GM21825 (cell line): ENCODE data around the gene TMIE.
"Not testable (repeated sequence)": the region's sequence is repeated elsewhere in the genome, so short reads cannot be mapped to it uniquely, and the experiment has no call there.

Experiments
- ATAC-seq: cut with Tn5 transposase; IDR thresholded peaks from one replicate; pipeline ENCODE4 v1.9.1; 2021; ENCODE audit warnings: mild to moderate bottlenecking, moderate library complexity; ENCODE audit not compliant: unreplicated experiment

TMIE gene

DNA sequence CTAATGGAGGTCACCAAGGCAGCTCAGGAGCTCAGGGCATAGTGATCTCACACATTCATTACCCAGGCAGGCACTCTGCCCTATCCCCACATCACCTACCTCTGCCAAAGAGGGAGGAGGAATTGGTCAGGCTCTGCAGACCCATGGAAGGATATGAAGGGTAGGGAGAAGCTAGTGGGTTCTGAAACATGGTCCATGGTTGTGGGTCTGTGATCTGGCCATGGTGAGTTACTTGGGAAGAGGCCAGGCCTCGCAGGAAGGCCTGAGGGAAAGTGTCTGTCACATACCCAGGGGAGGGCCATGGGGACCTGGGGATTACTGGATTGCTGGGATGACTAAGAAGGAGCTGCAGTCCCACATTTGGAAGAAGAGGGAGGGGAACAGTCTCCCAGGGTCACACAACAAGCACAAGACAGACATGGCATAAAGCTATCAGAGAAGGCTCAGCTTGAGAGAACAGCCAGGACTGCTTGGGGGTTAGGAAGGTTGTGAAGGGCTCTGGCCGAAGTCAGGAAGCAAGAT lies 17.9 kb downstream of the TMIE start:
- ATAC-seq, result no peak

DNA sequence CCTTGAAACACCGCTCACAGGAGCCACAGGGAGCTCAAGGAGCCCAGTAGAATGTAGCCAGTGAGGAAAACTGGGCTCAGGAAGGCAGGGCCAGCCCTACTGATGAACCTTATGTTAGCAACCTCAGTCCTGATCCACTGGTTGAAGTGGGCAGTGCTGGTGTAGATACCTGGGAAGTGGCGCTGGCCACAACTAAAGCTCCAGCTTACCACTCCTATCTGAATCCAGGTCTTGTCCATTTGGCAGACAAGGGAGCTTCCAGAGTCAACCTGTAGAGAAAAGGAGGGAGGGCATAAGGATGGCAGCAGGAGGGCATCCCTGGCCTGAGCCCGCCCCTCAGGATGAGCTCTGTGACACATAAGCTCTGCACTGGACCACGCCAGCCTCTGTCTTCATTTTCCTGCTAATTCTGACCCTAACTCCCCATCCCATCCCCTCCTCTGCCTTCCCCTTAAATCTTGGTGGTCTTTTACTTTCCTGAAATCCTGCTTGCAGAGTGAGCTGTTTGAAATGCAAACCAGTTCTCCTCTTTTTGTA lies 18.6 kb downstream of the TMIE start:
- ATAC-seq, result no peak

DNA sequence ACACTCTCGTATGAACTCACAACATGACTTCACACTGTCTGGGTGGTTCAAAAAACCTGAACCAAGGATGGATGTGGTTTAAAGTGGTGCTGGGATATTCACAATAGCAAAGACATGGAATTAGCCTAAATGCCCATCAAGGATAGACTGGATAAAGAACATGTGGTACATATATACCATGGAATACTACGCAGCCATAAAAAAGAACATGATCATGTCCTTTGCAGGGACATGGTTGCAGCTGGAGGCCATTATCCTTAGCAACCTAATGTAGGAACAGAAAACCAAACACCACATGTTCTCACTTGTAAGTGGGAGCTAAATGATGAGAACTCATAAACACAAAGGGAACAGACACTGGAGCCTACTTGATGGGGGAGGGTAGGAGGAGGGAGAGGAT lies 19.8 kb downstream of the TMIE start:
- no peak for ATAC-seq

DNA sequence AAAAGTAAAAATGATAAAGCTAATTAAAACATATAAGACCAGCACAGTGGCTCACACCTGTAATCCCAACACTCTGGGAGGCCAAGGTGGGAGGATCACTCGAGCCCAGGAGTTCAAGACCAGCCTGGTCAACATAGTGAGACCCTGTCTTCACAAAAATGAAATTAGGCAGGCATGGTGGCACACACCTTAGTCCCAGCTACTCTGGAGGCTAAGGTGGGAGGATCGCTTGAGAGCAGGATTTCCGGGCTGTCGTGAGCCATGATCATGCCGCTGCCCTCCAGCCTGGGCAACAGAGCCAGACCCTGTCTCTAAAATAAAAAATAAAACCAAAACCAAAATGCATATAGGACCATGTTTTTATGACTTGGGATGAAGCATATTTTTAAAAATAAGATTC lies 21.3 kb downstream of the TMIE start:
- ATAC-seq, result no peak

DNA sequence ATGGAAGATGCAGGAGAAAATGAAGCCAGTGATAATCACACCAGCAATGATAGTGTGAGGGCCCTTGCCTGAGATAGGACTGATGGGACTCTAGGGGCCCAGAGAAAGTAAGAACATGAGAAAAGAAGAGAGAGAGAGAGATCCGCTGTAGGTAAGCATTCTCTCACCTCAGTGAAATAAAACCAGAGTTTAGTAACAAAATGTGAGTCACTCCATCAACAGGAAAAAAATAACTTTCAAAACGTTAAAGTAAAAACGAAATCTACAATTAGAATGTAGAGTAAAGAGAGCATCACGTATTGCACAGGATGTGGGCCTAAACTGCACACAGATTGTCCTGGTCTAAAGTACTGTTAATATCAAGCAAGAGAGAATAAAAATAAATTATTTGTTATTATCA lies 23.2 kb downstream of the TMIE start:
- no peak for ATAC-seq

DNA sequence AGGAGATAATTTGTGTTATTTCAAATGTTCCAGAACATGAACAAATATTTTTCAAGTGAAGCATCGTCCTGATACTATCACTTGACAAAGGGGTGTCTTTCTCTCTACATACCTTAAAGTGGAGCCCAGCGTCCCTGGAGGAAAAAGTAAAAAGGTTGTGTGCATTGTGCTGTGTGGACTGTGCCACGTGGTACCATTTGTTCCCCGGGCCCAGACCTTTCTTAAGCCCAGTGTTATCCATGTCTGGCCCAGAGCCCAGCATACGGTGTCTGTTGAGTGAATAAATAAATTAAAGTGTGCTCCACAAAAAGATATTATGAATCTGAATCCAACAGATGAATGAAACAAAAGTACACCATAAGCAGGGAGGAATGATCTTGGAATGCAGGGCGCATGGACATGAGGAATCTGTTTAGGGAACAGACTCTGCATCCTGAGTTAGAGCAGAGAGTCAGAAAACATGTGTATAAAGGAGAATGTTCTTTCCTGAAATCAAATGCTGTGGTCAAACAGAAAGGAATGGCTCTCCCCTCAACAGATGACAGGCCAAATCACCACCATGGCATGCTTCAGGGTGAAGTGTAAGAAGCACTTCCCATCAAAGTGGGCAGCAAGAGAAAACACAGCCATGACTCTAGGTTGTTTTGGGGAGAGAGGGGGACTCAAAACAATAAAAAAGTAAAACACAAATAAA lies 24.6 kb downstream of the TMIE start:
- ATAC-seq, result no peak

DNA sequence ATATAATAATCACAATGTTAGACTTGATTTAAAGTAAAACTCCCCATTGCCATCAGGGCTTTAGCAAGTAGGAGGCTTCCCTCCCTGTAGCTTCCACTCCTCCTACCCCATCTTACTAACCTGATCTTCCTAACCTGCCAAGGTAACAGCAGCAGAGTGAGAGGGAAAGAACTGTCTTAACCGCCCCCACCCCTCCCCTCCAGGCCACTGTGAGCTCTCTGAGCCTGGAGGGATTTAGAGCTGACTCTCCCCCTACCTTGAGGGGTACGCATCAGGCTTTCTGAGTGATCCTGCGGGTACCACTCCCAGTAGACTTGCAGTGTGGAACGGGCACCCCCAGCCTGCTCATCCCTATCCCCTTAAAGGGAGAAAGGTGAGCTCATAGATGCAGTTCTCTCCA lies 27.8 kb downstream of the TMIE start:
- no peak for ATAC-seq

DNA sequence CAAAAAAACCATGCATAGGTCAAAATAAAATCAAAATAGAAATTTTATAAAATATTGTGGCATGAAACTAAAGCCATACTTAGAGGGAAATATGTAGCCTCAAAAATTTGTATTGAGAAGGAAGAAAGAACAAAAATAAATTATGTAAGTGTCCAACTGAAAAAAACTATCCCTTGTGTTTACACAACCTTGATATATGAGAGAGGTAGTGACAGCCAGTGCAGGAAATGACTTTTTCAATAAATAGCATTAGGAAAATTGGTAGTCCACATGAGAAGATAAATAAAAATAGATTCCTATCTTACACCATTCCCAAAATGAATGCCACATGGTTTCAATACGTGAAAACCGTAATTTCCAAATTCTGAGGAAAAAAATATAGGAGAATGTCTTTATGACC lies 29.6 kb downstream of the TMIE start:
- no peak for ATAC-seq

DNA sequence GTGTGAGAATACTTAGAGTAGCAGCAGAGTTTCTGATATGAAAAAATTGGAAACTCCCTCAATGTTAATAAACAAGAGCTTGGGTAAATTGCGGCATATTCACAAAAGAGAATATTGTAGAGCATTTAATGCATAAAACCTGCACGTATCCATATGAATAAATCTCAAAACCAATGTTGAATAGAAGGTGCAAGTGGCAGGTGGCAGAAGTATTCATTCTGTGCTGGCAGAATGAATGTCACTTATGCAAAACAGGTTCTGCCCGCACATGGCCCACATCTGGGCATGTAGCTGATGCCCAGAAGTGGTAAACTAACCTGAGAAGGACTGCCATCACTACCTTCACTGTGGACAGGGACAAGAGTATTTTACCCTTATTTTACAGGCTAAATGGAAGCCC lies 30.6 kb downstream of the TMIE start:
- ATAC-seq, result no peak

DNA sequence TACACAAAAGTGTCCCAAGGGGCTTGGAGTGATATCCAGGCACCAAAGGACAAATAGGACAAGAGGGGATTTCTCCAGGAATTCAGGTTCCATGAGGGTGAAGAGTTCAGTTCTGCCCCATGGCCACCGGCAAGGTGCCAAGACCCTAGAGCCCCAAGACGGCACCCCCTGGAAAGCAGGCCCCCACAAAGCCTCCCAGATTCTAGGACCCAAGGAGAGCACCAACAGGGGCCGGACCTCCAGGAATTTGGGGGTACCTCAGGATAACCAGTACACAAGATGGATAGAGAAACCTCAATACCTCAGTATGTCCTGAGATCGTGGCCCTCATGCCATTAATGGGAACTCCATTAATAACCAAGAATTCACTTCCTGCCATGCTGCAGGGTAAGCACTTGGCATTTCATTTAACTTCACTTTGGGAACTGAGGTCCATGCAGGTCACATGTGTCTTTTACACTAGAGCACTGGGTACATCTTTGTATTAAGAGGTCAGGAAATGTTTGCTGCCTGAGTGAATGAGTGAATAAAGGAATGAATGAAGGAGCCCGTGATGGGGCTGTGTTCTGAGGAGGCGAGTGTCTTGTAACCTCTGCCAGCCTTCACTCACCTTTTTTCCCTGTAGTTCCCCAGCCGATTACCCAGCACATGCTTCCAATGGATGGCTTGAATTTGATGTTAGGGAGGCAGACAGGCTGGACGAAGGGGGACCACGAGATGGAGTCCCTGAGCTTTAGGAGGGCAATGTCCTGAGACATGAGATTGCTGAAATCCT lies 32.0 kb downstream of the TMIE start:
- no peak for ATAC-seq

DNA sequence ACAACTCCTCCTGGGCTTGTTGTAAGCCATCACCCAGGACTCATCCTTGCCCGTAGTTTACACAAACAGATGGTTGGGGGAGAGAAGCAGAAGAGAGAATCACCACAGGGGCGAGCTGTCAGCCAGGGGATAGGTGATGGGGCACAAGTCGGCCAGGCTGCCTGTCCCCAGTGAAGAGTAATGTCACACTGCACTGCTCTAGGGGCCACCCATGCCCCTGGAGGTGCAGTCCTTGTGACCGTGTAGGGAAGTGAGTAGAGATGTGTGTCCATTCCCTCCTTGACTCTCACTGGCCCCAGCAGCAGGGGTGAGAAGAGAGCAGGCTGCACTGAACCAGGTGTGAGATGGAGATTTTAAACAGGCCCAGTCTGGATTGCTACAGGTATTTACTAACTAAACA lies 33.6 kb downstream of the TMIE start:
- no peak for ATAC-seq

DNA sequence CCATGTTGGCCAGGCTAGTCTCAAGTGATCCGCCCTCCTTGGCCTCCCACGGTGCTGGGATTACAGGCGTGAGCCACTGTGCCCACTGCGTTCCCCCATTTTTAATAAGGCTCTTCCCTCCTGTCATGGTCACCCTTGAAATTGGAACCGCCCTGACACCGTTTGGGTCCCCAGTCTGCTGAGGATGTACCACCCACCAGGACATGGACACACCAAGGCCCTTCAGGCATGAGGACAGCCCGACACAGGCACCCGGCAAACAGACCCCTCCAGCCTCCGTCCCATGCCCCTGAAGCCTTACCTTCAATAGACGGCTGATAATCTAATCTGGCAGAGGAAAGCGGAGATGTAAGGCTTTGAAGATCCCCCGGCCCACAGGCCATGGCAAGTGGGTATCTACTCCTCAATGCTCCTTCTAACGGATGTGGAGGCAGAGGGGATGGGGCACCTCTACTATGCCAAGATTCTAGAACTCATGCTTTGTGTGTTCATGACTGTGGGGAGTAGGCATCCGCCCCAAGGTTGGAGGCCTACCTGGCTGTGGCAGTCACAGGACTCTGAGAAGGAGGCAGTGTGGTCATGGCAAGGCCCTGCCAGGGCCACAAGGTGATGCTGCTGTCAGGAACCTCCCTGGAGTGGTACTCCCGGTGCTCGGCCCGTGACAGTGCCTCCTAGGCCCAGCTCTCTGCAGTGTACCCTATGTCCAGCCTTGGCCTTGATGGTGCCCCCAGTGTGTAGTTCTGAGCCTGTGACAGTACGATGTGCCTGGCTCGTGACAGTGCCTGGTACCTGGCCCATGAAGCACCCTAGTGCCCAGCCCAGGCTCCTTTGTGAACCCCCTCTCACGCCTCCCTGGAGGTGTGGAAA lies 35.0 kb downstream of the TMIE start:
- no peak for ATAC-seq

DNA sequence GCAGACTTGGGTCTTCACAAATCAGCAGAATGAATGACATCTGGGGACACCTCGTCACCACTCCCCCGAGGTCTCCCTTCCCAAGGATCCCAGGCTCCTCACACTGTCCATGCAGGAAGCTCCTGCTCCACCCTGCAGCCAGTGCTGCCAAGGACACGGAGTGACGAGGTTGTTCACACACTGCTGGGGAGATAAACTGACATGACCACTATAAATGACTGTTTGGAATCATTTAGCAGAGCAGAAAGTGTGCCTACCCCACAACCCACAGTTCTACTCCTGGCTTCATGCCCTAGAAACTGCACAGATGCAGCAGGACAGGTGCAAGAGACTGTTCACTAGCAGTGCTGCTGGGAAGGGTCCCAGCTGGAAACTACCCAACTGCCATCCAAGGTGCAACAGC lies 36.1 kb downstream of the TMIE start:
- ATAC-seq, result no peak

DNA sequence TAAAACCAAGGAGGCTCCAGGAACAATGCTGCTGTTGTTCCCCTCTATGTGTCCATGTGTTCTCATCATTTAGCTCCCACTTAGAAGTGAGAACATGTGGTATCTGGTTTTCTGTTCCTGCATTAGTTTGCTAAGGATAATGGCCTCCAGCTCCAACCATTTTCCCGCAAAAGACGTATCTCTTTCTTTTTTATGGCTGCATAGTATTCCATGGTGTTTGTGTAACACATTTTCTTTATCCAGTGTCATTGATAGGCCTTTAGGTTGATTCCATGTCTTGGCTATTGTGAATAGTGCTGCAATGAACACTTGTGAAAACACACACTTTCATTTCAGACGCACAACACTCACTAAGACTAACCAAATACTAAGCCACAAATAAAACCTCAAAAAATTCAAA lies 38.4 kb downstream of the TMIE start:
- not testable (repeated sequence) for ATAC-seq

DNA sequence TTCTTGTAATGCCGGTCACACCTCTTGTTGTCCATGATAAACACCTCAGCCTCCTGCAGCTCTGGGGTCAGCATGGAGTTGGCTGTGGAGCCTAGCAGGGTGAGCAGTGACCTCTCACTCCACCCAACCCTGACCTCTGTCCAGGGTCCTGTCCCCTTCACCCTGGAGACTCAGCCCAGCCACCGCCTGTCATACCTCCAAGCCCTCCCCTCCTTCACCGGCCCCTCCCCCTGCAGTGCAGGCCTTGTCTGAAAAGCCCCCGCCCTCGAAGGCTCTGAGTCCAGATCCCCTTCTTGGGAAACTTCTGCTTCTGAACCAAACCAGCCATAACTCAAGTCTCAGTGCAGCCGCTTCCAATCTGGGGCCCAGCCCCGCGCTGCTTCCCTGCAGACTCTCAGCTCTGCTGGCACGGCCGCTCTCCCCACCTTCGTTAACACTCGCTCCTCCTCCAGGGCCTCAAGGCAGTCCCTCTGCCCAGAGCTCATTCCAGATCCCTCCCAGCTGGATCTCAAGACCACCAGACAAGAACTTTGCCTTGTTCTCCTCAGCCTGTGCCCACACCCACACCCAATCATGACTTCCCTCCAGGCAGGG lies 41.9 kb downstream of the TMIE start:
- ATAC-seq, result no peak

DNA sequence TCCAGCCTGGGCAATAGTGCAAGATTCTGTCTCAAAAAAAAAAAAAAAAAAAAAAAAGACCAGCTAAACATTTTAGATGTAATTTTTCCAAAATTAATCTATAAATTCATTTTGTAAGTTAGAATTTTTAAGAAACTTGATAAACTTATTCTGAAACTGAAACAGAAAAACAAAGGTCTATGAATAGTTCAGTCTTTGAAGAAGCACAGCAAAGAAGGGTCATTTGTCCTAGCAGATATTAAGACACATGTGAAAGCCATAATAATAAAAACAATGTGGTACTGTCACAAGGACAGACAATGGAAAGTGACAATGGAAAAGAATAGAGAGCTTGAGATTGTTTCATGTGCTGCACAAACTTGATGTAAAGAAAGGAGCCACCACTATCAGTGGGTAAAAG lies 45.5 kb downstream of the TMIE start:
- no peak for ATAC-seq

DNA sequence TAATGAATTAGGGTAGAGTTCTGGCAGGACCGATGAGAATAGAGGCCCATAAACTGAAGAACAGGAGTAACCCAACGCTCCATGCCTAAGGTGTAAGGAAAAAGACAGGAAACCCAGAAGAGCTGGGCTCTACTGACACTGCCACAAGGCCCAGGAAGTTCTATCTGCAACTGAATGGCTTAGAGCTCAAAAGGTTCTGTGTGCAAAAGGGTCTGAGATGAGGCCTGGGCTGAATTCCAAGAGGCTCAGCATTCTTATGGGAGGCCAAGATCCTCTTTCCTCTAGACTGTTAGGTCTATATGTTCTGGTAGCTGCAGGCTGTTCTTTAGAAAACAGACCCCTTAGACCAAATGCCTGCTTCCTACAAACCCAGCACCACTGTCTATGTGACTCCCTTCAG lies 47.0 kb downstream of the TMIE start:
- ATAC-seq, result no peak

DNA sequence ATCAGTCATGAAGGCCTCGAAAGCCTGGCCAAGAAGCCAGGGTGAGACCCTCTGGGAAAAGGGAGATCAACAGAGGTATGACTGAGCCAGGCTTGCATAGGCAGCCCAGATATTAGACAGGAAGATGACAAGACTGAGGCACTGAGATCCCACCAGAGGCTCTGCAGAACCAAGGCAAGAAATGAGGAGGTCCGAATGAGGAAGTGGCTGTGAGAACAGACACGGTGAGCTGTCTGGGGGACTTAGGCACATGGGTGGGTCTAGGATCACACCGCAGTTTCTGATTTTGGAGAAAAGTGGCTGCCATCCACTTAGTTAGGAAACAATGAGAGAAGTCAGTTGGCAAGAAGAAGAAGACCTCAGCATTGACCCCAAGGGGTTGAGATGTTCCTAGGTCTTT lies 47.9 kb downstream of the TMIE start:
- no peak for ATAC-seq

DNA sequence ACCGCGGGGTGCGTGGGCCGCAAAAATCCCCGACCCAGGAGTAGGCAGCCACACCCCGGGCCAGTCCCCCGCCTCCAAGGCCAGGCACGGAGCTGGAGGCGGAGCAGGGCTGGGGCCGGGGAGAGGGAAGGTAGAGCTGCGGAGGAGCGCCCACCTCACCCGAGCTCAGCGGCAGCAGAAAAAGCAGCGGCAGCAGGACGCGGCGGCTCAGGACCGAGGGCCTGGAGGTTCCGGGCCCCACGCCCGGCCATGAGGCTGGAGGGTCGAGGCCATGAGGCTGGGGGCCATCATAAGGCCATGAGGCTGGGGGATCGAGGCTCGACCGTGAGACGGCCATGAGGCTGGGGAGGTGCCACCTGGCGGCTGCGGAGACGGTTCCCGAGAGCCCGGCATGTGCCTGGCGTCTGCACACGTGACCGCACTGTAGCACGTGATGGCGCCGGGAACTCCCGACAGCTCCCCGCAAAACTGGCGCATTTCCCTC lies 49.4 kb downstream of the TMIE start:
- ATAC-seq, result no peak

DNA sequence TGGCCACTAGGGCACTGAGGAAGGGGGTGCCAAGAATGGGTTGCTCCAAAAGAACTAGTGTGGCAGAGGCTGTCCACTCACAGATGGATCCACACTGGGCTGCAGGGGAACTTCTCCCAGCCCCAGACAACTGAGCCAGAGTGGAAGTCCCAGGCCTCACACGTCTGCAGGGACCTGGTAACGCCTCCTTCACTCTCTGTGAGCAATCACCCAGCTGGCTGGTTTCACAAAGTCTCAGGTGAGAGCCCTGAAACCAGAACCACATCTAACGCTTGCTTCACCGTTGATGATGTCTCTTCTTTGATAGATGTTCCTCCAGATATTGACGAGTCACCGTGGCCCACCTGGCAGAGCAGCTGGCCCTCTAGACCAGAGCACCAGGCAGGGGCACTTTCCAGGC lies 51.9 kb downstream of the TMIE start:
- ATAC-seq, result not testable (repeated sequence)

DNA sequence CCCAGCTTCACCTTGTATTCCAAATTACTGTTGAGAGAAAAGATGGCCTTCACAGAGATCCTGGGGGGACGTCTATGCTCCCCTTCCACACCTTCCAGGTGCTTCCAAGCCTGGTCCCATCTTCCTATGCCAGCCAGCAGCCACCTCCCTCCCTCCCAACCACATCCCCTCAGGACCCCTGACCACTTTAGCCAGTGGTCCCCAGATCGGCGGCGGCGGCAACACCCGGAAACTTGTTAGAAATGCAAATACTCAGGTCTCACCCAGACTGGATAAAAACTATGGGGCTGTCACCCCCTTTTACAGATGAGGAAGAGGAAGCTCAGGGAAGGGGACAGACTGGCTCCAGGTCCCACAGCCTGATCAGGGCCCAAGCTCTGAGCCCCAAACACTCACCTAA lies 54.5 kb downstream of the TMIE start:
- no peak for ATAC-seq
